ENCODE results near the gene SERINC5. TPM values are rescaled to one million over a fixed set of nuclear protein-coding genes. Genes with fewer than 3 reads are reported as not detected.

Gene SERINC5
- polyA plus RNA-seq, 1 donor, result 19.1 TPM

DNA sequence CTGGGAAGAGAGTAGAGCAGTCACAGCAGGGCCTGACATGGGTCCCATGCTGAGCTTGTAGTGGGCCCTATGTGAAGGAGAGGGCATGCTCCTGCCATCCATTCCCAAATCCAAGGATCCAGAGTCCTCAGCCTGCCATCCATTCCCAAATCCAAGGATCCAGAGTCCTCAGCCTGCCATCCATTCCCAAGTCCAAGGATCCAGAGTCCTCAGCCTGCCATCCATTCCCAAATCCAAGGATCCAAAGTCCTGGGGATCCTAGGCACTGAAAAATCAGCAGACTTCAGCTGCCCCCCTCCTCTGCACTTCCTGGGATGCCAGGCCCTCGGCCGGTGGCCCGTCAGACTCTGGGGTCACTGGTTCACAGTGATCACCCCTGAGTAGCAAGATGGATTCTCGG is 187.1 kb downstream of the SERINC5 start:
- DNase-seq (ENCODE audit: low read depth), result no peak

DNA sequence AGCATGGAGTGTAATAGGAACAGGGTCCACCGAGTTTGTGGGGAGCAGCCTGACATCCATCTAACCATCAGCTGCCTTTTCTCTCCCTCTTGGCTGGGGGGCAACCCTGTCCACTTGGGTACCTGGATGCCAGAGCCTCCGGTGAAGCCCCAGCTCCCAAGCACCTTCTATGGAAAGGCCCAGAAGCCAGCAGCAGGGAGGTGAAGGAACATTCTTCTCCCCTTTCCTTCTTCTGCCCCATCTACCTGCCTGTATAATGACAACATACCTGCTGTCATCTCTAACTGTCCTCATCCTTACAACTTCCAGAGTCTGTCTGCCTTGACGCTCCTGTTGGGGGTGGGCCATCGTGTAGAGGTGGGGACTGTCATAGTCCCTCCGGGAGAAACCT is 187.6 kb downstream of the SERINC5 start:
- no peak for DNase-seq (ENCODE audit: low read depth)

DNA sequence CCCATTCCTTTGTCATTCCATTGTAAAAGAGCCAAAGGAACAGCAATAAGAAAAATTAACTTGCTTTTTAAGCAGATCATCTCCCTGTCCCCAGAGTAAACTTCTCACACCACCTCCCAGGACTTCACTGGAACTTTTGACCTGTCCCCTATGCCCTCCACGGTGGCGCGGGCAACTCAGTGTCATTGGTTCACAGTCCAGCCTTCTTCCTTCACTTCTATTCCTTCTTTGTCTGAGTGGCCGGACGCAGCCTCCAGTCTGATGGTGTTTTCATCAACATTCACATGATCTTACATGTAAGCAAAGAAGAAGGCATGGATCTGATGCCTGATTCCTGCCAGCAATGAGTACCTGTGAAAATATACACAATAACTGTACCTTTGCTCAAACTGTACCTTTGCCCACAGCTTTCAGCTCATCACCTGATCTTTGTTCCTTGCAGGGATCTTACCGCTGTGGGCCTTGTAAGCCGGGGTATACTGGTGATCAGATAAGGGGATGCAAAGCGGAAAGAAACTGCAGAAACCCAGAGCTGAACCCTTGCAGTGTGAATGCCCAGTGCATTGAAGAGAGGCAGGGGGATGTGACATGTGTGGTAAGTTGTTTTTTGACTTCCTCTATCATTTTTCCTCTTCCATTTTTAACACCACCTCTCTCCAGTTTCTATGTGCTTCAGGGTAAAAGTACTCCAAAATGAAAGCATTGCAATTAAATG is 188.2 kb downstream of the SERINC5 start:
- no peak for DNase-seq (ENCODE audit: low read depth)

DNA sequence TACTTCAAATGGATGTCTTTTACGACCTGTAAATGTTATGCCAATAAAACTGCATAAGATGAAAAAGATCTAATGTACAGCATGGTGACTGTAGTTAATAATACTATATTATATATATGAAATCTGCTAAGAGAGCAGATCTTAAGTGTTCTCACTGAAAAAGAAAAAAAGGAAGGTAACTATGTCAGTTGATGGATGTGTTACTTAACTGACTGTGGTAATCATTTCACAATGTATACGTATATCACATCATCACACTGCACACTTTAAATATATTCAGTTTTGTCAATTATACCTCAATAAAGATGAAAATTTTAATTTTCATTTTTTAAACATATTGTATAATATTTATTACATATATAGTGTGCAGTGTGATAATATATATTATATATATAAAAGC is 188.8 kb downstream of the SERINC5 start:
- DNase-seq (ENCODE audit: low read depth), result no peak

DNA sequence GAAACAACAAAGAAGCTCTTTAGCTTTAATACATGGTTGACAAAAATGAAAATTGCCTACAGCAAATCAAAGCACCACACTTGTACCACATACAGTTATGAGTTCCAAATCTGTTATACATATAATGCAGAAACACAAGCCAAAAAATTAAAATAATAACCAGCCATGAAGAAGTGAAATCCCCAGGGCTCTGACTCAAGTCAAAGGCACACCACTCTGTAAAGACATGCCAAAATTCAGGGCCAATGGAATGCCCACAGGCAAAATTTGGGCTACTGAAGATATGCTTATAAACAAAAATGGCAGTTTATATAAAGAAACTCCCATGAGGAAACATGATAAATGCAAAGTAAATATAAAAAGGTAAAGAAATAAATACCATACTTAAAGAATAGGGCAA is 191.7 kb downstream of the SERINC5 start:
- DNase-seq (ENCODE audit: low read depth), result no peak

Other genes starting within 250 kb of the SERINC5 start
- 198 TPM for gene THBS4, start 220.7 kb downstream of the SERINC5 start, polyA plus RNA-seq (ENCODE audit: insufficient read length)
- not detected for gene SPZ1, start 64.0 kb upstream of the SERINC5 start, polyA plus RNA-seq (ENCODE audit: insufficient read length)
- 75.3 TPM for gene ZFYVE16, start 152.0 kb upstream of the SERINC5 start, polyA plus RNA-seq (ENCODE audit: insufficient read length)
- gene FAM151B, start 232.1 kb upstream of the SERINC5 start, polyA plus RNA-seq (ENCODE audit: insufficient read length), result 3.8 TPM

All from forelimb muscle (tissue), 1 donor.